ENCODE results near the gene UFSP1.
A peak's percentile ranks its signal among the peaks of the same experiment; 100 is the strongest.
"Not testable (repeated sequence)": the region's sequence is repeated elsewhere in the genome, so short reads cannot be mapped to it uniquely, and the experiment has no call there.

UFSP1 gene

DNA sequence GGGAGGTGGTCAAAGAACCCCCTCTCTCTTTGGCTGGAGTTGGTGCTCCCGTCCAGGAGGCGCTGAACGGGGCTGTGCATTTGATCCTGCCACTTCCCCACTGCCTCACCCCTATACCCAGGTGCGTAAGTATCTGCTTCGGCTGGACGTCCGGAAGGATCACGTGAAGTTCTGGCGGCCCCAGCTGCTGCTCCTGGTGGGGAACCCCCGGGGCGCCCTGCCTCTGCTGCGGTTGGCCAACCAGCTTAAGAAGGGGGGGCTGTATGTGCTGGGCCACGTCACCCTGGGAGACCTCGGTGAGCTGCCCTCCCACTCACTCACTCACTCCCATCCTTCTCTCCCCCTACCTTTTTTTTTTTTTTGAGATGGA, 27.9 kb downstream of the UFSP1 start:
- DNase-seq (ENCODE audit: insufficient read length) = no peak
- no peak for FAIRE-seq
- TF ChIP-seq POLR2AphosphoS5 (IDR thresholded peaks at IDR 0.05; ENCODE audit: low read depth, low read length) = no peak
- no peak for TF ChIP-seq POLR2A (IDR thresholded peaks at IDR 0.05; ENCODE audit: low read depth, low read length)
- TF ChIP-seq TAF1 (IDR thresholded peaks at IDR 0.05; ENCODE audit: borderline replicate concordance, low read depth, low read length) = no peak

DNA sequence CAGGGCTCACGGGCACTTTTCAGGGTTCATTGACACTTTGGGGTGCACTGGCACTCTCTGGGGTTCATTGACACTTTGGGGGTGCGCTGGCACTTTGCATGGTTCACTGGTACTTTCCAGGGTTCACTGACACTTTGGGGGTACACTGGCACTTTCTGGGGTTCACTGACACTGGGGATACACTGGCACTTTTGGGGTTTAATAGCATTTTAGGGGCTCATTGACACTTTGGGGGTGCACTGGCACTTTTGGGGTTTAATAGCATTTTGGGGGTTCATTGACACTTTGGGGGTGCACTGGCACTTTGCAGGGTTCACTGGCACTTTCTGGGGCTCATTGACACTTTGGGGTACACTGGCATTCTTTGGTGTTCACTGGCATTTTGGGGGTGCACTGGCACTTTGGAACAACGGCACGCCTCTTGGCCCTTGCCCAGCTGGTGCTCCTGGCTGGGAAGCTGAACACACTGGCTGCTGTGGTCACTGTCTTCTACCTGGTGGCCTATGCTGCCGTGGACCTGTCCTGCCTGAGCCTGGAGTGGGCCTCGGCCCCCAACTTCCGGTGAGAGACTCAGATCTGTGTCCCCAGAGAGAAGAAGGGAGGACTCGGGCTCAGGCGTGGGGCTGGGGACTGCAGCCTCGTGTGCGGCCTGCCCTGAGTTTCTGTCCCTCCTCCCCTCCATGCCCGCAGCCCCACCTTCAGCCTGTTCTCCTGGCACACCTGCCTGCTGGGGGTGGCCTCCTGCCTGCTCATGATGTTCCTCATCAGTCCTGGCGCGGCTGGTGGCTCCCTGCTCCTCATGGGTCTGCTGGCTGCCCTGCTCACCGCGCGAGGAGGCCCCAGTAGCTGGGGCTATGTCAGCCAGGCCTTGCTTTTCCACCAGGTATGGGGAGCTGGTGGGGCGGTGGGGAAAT, 28.6 kb downstream of the UFSP1 start:
- FAIRE-seq (no peak), DNase-seq (ENCODE audit: insufficient read length) (no peak)
- TF ChIP-seq POLR2AphosphoS5 (IDR thresholded peaks at IDR 0.05; ENCODE audit: low read depth, low read length) = no peak
- TF ChIP-seq POLR2A (IDR thresholded peaks at IDR 0.05; ENCODE audit: low read depth, low read length) = no peak
- TF ChIP-seq TAF1 (IDR thresholded peaks at IDR 0.05; ENCODE audit: borderline replicate concordance, low read depth, low read length) = no peak

DNA sequence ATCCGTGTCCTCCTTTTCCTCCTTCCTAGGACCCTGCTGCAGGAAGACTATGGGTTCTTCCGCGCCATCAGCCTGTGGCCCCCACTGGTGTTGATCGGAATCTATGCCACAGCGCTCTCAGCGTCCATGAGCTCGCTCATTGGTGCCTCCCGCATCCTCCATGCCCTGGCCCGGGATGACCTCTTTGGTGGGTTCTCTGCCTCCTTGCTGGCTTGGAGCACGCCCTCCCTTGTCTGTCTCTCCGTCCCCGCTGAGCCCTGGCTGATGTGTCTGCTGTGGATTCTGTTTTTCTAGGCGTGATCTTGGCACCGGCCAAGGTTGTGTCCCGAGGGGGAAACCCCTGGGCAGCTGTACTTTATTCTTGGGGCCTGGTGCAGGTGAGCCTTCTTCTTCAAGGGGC, 29.7 kb downstream of the UFSP1 start:
- no peak for TF ChIP-seq TAF1 (IDR thresholded peaks at IDR 0.05; ENCODE audit: borderline replicate concordance, low read depth, low read length)
- no peak for TF ChIP-seq POLR2AphosphoS5 (IDR thresholded peaks at IDR 0.05; ENCODE audit: low read depth, low read length)
- TF ChIP-seq POLR2A (IDR thresholded peaks at IDR 0.05; ENCODE audit: low read depth, low read length) = no peak
- DNase-seq (ENCODE audit: insufficient read length) (no peak), FAIRE-seq (no peak)

DNA sequence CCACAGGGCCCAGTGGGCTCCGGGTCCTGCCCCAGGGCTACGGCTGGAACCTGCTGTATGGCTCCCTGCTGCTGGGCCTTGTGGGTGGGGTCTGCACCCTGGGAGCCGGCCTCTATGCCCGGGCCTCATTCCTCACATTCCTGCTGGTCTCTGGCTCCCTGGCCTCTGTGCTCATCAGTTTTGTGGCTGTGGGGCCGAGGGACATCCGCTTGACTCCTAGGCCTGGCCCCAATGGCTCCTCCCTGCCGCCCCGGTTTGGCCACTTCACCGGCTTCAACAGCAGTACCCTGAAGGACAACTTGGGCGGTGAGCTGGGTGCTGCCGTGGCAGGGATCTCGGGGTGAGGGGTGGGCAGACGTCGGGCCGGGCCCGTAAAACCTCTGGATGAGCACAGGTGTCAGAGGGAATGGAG, 32.6 kb downstream of the UFSP1 start:
- DNase-seq (ENCODE audit: insufficient read length) = no peak
- TF ChIP-seq TAF1 (IDR thresholded peaks at IDR 0.05; ENCODE audit: borderline replicate concordance, low read depth, low read length) = no peak
- no peak for TF ChIP-seq POLR2AphosphoS5 (IDR thresholded peaks at IDR 0.05; ENCODE audit: low read depth, low read length)
- FAIRE-seq = no peak

DNA sequence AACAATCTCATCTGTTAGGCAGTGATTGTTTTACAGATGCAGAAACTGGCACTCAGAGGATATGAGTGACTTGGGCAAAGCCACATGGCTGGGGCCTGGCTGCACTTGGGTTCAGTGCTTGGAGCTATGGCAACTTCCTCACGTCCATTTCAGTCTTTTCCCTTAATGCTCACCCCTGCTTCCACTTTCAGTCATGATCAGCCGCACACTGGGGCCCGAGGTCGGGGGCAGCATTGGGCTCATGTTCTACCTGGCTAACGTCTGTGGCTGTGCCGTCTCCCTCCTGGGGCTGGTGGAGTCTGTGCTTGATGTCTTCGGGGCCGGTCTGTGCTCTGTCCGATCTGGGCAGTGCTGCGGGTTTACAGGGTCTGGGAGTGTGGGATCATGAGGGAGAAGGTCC, 34.0 kb downstream of the UFSP1 start:
- no peak for FAIRE-seq
- TF ChIP-seq POLR2A (IDR thresholded peaks at IDR 0.05; ENCODE audit: low read depth, low read length) (no peak), POLR2AphosphoS5 (IDR thresholded peaks at IDR 0.05; ENCODE audit: low read depth, low read length) (no peak), TAF1 (IDR thresholded peaks at IDR 0.05; ENCODE audit: borderline replicate concordance, low read depth, low read length) (no peak)
- no peak for DNase-seq (ENCODE audit: insufficient read length)

DNA sequence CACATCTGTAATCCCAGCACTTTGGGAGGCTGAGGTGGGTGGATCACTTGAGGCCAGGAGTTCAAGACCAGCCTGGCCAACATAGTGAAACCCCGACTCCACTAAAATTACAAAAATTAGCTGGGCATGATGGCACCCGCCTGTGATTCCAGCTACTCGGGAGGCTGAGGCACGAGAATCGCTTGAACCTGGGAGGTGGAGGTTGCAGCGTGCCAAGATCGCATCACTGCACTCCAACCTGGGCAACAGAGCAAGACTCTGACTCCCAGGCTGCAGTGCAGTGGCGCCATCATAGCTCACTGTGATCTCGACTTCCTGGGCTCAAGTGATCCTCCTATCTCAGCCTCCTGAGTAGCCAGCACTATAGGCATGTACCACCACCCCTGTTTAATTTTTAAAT, 34.6 kb downstream of the UFSP1 start:
- FAIRE-seq; DNase-seq (ENCODE audit: insufficient read length): not testable (repeated sequence)

DNA sequence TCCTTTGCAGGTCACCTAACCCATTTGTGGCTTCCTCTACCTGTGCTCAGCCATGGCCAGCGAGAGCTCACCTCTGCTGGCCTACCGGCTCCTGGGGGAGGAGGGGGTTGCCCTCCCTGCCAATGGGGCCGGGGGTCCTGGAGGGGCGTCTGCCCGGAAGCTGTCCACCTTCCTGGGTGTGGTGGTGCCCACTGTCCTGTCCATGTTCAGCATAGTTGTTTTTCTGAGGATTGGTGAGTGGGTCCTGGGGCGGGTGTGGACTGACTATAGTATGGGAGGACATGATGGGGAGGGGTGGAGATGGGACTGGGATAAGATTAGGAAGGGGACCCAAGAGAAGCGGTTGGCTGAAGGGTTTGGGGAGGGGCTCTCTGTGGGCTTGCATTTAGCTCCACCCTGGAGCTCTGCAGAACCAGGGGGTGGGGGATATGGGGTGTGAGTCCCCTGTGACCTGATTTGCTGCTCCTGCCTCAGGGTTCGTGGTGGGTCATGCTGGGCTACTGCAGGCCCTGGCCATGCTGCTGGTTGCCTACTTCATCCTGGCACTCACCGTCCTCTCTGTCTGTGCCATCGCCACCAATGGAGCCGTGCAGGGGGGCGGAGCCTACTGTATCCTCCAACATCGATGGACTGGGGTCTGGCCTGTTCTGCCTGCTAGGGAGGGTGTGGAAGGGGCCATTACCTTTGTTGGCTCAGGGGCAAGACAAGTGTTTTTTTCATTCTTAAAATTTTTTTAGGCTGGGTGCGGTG, 35.2 kb downstream of the UFSP1 start:
- FAIRE-seq = no peak
- DNase-seq (ENCODE audit: insufficient read length) = no peak
- TF ChIP-seq POLR2AphosphoS5 (IDR thresholded peaks at IDR 0.05; ENCODE audit: low read depth, low read length) (no peak), TAF1 (IDR thresholded peaks at IDR 0.05; ENCODE audit: borderline replicate concordance, low read depth, low read length) (no peak)

DNA sequence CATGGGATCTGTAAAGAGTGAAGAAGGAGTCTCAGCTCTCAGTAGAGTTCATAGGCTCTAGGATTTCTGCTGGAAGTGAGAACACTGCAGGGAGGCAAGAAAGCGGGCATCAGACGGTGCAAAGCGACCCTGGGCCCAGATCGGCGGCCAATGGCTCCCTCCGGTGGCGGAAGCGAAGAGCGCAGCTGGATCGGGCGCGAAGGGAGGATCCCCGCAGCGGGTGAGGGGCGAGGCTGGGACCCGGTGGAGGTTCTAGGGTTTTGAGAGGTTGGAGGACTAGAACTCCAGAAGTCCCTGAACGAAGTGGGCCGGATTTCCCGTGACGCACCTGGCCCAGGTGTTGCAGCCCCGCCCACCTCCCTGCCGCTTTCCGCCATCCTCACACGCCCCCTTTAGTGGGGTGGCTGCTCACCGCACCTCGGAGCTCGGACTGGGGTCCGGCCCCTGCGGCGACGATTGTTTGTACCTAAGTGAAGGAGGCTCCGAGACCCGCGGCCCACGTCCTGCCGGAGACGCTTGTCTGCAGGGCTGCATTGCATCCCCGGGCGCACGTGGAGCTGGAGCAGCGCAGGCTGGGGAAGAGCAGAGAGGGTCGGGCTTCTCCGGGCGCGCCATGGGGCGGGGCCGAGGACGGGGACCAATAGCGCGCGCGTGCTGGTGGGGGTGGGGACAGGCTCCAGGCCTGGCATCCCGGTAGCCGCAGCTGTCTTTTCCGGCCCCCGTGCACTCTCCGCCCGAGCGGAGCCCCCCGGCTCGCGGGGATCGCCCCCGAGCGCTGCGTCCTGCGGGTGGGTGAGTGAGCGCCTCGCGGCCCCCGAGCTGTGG, 37.3 kb downstream of the UFSP1 start, which contains the start of gene SLC12A9:
Gene SLC12A9, plus strand, starts transcription at position 666 of the 825 bp plus-strand sequence. CDS start 1,485 bp downstream, outside the sequence.
- FAIRE-seq = peak; percentile 96
- no peak for TF ChIP-seq POLR2AphosphoS5 (IDR thresholded peaks at IDR 0.05; ENCODE audit: low read depth, low read length)
- no peak for TF ChIP-seq TAF1 (IDR thresholded peaks at IDR 0.05; ENCODE audit: borderline replicate concordance, low read depth, low read length)
- peak; percentile 30; the same call in 1 of the 2 replicates for TF ChIP-seq POLR2A (IDR thresholded peaks at IDR 0.05; ENCODE audit: low read depth, low read length)
- peak; percentile 97 for DNase-seq (ENCODE audit: insufficient read length)

DNA sequence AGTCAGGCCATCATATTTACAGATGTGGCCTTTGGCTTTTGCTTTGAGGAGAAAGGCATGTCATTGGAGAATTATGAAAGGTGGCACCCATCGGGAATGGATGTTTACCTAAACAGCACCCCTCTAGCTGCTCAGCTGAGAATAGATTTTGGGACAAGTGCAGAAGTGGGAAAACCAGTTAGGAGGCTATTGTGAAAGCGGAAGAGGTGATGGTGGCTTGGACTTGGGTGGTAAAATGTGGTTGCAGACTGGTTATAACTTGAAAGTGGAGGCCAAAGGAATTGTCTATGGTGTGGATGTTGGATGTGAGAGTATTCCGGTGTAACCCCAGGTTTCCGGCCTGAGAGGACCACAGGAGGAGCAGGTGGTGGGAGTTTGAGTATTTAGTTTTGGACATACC, 42.2 kb downstream of the UFSP1 start:
- no peak for FAIRE-seq
- no peak for DNase-seq (ENCODE audit: insufficient read length)
- TF ChIP-seq POLR2AphosphoS5 (IDR thresholded peaks at IDR 0.05; ENCODE audit: low read depth, low read length) = no peak
- TF ChIP-seq TAF1 (IDR thresholded peaks at IDR 0.05; ENCODE audit: borderline replicate concordance, low read depth, low read length) = no peak
- no peak for TF ChIP-seq POLR2A (IDR thresholded peaks at IDR 0.05; ENCODE audit: low read depth, low read length)

DNA sequence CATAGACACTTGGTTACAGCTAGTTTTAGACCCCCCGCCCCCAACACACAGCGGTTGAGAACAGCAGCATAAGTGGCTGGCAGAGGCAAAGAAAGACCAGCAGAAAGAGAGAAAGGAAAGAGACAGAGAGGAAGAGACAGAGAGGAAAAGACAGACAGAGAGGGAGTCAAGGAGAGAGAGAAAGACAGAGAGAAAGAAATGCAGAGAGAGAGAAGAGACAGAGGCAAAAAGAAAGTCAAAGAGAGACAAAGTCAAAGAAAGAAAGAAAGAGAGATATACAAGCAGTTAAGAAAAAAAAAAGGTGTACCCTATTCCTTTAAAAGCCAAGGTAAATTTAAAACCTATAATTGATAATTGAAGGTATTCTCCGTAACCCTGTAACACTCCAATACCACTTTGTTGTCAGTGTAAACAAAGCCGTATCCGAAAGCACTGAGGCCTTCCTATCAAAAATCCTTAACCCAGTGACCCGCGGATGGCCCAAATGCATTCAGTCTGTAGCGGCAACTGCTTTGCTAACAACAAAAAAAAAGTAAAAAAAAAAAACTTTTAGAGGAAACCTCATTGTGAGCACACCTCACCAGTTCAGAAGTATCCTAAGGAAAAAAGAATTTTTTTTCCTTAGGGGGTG, 48.9 kb downstream of the UFSP1 start:
- no peak for TF ChIP-seq POLR2A (IDR thresholded peaks at IDR 0.05; ENCODE audit: low read depth, low read length)
- no peak for TF ChIP-seq TAF1 (IDR thresholded peaks at IDR 0.05; ENCODE audit: borderline replicate concordance, low read depth, low read length)
- no peak for TF ChIP-seq POLR2AphosphoS5 (IDR thresholded peaks at IDR 0.05; ENCODE audit: low read depth, low read length)
- DNase-seq (ENCODE audit: insufficient read length) (no peak), FAIRE-seq (no peak)

DNA sequence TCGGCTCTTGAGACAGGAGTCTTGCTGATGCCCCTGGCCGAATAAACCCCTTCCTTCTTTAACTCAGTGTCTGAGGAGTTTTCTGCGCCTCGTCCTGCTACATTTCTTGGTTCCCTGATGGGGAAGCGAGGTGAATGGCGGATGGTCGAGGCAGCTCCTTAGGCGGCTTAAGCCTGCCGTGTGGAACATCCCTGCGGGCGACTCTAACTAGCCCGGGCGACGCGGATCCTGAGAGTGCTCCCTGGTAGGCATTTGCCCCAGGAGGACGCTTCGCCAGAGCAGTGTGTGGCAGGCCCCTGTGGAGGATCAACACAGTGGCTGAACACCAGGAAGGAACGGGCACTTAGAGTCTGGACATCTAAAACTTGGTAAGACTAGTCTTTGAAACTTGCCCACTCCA, 50.2 kb downstream of the UFSP1 start:
- FAIRE-seq (no peak), DNase-seq (ENCODE audit: insufficient read length) (no peak)
- TF ChIP-seq POLR2A (IDR thresholded peaks at IDR 0.05; ENCODE audit: low read depth, low read length) (no peak), TAF1 (IDR thresholded peaks at IDR 0.05; ENCODE audit: borderline replicate concordance, low read depth, low read length) (no peak), POLR2AphosphoS5 (IDR thresholded peaks at IDR 0.05; ENCODE audit: low read depth, low read length) (no peak)

Data from GM12892 (cell line).